NB4 (cell line): ENCODE data around the gene TMEM150B.

Experiments
- CTCF ChIP-seq: IDR thresholded peaks from one replicate; pipeline ENCODE4 v1.5.1; 2012; ENCODE audit warnings: low read depth, low read length
- POLR2A ChIP-seq: IDR thresholded peaks from 2 replicates; pipeline ENCODE4 v1.6.1; 2011; ENCODE audit warnings: mild to moderate bottlenecking; ENCODE audit not compliant: insufficient read length; ENCODE audit errors: extremely low read depth

- TF ChIP-seq CTCF (no peak), POLR2A (no peak)
Observed at GRCh38 chr19:55306712-55307111, 18.4 kb downstream of the TMEM150B start.
